Glomerular visceral epithelial cell (primary cell): ENCODE results near the gene RNASEH2B.

ENCODE experiments used
- DNase-seq: peaks from one replicate; pipeline ENCODE4 v3.0.0-alpha.2; 2016; ENCODE audit errors: extremely low spot score

RNASEH2B gene

DNA sequence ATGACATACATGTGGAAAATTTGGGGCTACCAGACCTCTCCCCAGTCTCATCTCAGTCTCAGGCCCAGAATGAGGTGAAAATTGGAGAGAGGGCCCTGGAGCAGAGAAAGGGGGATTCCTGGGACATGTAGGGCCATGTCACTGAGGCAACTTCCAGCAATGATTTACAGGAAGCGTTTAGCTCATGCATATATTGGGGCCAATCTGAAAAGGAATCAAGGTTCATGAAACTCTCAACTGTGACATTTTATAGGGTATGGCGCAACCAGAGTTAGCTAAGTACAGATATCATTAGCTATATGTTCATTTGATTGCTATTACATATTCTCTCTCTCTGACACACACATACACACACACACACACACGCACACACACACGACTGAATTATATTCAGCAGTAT is 86.3 kb downstream of the RNASEH2B start:
- no peak for DNase-seq

DNA sequence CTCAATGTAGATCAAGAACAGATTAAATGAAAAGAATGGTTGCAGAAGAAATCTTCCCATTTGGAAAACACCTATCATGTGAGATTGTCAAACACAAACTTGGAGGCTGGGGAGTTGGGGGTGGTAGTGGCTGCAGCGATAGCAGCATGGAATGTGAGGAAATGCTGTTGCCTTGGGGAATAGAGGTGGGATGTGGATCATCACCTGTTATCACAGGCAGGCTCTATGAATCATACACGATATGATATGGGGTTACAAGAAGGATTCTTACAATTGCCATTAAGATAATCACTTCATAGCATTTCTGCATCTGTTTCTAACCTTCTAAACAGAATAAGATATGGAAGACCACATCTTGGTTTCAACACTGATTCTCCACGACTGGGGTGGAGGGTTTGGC is 88.7 kb downstream of the RNASEH2B start:
- DNase-seq = no peak

DNA sequence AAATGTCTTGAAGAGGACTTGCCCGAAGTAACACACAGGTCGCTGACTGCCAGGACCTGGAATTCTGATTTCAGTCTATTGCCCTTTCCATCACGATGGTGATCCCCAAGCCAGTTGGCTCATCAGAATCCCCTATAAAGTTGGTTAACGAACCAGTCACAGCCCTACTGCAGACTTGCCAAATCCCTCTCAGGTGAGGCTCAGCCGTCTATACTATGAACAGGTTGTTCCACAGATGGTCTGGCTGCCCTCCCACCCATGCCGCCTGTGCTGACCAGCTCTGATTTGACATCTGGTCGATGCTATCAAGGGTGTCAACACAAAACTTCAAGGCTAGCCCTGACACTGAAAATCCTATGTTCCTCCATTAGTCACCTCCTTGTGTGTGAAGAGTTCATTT is 90.0 kb downstream of the RNASEH2B start:
- DNase-seq = no peak

DNA sequence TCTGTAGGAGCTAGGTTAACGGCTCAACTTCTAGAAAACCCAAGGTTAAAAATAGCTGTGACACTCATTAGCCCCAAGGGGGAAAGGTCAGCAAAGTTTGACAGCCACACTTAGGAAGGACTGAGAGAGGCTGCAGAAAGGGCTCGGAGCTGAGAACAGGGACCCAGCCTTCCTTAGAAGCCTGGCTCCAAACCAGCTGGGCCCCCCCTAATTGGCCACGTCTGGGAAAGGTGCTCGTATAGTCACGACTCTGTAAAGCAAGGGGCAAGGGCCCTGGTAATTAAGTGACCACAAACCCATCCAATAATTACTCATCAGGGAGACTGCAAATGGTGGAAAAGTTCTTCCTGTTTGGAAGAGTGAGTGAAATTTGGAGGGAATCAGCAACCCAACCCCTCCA is 90.5 kb downstream of the RNASEH2B start:
- no peak for DNase-seq

DNA sequence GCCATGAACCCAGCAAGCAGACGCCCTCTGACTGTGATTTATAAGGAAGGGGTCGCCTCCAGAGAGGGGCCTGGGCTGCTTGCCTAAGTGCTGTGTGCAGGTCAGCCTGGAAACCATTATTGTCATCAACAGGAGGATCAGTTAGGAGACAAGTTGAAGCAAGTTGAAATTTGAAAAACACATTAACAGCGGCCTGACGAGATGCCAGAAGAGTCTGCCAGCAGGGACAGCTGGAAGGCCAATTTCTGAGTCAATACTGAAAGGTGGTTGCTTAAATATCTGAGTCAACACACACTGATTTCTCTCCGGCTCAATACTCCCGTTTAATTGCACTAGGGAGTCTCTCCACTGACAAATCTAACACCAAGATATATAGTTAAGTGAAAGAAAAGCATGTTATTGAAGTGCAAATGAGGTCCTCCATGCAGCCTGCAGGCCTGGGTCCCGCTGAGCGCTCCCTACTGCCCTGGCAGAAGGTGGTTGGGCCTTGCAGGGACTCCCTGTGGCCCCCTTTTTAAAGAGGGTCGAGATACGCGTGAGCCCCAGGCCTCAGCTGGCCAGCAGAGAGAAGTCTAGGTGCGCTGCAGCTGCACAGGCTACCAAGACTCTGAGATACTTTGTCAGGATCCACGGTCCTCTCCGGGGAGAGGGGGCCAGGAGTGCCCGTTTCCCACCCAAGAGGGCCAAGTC is 91.1 kb downstream of the RNASEH2B start:
- no peak for DNase-seq

DNA sequence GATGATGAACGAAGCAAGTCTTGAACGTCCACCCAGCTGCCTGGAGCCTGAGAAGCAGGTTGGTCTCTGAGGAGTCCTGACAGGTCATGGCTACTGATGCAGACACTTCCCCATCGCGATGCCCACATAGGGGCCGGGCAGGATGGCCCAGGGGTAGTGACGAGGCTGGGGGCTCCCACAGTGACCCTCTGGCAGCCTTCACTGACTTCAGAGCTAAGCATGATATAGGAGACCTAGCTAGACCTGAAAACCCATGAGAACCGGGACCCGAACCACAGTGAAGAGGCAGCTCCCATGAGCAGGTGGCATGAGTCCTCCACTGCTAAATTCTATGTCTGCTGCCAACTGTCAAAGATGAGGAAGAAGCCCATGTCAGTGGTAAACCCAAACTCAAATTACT is 91.7 kb downstream of the RNASEH2B start:
- no peak for DNase-seq

DNA sequence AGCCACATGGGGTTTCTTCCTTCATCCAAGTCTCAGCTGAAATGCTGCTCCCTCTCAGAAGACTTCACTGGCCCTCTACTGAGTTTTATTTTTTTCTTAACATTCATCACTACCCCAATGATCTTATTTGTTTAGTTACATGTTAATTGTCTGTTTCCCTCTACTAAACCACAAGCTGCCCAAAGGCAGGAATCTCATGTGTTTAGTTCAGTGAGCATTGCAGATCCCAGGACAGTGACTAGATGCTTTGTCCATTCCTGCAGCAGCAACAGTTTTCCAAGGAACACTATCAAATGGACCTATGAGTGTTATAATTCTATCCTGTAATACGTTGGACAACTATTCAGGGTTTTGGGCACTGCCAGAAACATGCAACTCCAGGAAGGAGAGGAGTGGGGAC is 93.1 kb downstream of the RNASEH2B start:
- DNase-seq = no peak

DNA sequence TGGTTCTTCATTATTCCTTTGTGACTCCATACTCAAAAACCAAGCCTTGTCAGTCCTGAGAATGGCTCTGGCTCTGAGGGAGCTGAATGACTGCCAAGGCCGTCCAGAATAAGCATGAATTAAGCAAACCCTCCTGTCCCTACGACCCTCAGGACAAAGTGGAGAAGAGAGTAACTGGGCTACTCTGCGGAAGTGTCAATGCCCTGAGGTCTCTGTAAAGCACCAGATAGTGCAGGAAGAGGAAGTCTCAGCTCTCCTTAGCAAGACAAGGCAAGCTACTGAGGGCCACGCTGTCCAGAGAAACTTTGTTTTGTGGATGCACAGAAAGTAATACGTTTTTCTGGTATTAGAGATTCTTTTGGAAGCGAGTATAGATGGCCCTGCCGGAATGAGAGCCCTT is 94.1 kb downstream of the RNASEH2B start:
- no peak for DNase-seq

DNA sequence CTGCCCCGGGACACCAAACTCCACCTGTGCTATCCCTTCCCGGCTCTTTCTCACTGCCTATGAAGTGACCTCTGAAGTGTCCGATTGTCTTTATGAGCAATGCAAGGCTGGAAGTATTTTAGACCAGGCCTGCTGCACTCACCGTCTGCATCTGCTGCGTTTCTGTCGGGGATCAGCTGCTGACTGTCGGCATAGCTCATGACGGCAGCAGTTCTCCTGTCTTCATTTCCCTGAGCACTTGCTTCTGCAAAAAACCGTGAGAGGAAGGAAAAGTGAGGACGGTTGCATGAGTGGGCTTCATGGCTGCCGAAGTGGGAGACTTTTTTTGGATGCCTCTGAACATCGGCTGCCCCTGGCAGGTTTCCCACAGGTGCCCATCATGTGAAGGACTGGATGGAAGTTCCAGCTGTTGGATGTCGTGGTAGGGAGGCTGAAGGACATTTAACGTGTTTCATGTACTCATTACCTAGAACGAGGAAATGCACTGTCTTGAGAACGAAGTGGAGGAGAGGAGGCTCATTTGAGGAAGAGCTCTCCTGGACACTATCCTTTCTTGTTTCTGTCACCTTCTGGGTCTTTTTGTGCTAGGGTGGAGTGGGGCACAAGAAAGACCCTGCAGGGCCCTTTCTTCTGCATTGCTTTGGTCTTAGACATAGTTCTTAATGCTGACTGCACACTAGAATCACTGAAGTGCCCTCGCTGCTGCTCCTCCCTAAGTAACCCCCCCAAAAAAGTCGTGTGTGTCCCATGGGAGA is 94.7 kb downstream of the RNASEH2B start:
- no peak for DNase-seq

DNA sequence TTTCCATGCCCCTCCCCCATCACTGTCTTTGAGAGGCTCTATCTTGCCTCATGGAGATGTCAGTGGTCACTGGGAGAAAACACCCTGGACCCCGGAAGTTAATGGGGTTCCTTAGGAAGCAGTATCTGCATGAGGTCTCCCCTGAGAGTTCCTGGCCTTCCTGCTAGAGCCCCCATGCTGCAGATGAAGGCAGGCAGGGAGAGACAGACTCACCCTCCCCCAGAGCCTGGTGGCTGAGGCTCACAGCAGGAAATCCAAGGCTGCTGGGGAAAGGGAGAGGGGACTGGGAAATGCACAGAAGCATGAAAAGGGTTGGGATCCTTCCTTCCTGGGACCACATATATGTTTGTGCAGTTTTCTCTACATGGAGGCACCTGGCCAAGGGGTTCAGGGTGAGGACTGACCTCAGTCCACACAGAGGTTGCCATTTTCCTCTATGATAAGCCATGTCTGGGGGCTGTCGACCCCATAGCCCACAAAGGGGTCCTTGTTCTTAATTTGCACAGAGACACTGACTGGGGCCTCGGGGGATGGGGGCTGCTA is 95.4 kb downstream of the RNASEH2B start:
- DNase-seq = no peak

DNA sequence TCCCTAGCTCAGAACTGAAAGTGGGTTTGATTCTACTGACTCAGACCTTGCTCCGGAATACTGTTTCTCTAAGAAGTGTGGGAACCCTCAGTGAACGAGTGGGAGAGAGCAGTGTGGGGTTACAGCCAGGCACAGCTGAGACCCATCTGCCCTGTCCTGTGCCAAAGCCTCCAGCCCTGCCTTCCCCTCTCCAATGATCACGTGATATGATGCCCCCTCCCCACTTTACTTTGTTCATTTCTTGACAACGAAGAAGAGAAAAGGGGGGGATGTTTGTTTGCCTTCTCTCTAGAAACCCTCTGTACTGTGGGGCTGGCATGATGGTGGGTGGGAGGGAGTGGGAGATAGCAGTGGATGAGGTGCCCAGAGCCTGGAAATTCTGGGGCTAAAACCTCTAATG is 96.0 kb downstream of the RNASEH2B start:
- no peak for DNase-seq
